Measurements from ENCODE around the gene JMJD8.
A peak's percentile ranks its signal among the peaks of the same experiment; 100 is the strongest.

Gene JMJD8

DNA sequence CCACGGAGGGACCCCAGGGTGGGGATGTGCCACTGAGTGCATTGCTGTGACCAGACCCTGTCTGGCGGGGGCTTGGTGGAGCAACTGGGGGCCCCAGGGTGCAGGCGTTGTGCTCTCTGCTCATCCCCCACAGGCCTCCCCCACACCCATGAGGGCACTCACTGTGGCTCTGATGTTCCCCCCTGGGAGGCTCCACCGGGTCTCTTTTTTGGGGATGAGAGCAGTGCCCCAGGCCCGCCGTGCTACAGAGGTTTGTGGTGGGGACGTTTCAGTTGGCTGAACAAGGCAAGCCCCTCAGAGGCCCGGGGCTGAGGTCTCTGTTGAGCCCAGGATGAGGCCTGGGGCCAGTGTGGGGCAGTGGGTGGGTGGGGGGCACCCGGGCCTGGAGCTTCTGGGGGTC lies 39.6 kb upstream of the JMJD8 start:
- no peak overlapping the region for H2AK5ac ChIP-seq (ENCODE audit: low read length)
- DNase-seq = no peak
- no peak overlapping the region for H3K9ac ChIP-seq (ENCODE audit: low read length)
- H4K8ac ChIP-seq (ENCODE audit: low read depth, low read length) = no peak overlapping the region
- H2BK15ac ChIP-seq (replicated peaks; ENCODE audit: low read depth) = no peak overlapping the region
- no peak overlapping the region for H3K23ac ChIP-seq (ENCODE audit: low read length)
- H4K5ac ChIP-seq (ENCODE audit: low read length) = no peak overlapping the region
- no peak overlapping the region for H3K4ac ChIP-seq (ENCODE audit: low read depth, low read length)
- no peak overlapping the region for H3K4me3 ChIP-seq (ENCODE audit: low read length)
- H3K4me1 ChIP-seq (ENCODE audit: control insufficient read depth, low read depth, low read length) = peaks cover 4% of the 10 kb centered on the region
- no peak overlapping the region for H3K56ac ChIP-seq (ENCODE audit: low read length)
- H3K79me2 ChIP-seq (ENCODE audit: control insufficient read depth, insufficient read depth, low read length) = no peaks in the 10 kb centered on the region
- H3K18ac ChIP-seq (ENCODE audit: low read length) = no peak overlapping the region
- H3K4me2 ChIP-seq (ENCODE audit: low read length) = no peak overlapping the region
- no peak overlapping the region for H2BK120ac ChIP-seq (ENCODE audit: low read depth, low read length)
- WGBS (ENCODE audit: extremely low coverage, insufficient coverage, low lambda C conversion rate) = no CpG with 5 or more reads among the region's 9 CpGs
- no peaks in the 10 kb centered on the region for H3K27me3 ChIP-seq (ENCODE audit: insufficient read depth, low read length, poor library complexity)
- H3K79me1 ChIP-seq (ENCODE audit: low read length) = no peaks in the 10 kb centered on the region
- H3K27ac ChIP-seq (ENCODE audit: low read depth, low read length) = no peak overlapping the region
- no peaks in the 10 kb centered on the region for H3K36me3 ChIP-seq (ENCODE audit: control insufficient read depth, insufficient read depth, low read length)
- H2BK5ac ChIP-seq (ENCODE audit: low read length) = no peak overlapping the region

DNA sequence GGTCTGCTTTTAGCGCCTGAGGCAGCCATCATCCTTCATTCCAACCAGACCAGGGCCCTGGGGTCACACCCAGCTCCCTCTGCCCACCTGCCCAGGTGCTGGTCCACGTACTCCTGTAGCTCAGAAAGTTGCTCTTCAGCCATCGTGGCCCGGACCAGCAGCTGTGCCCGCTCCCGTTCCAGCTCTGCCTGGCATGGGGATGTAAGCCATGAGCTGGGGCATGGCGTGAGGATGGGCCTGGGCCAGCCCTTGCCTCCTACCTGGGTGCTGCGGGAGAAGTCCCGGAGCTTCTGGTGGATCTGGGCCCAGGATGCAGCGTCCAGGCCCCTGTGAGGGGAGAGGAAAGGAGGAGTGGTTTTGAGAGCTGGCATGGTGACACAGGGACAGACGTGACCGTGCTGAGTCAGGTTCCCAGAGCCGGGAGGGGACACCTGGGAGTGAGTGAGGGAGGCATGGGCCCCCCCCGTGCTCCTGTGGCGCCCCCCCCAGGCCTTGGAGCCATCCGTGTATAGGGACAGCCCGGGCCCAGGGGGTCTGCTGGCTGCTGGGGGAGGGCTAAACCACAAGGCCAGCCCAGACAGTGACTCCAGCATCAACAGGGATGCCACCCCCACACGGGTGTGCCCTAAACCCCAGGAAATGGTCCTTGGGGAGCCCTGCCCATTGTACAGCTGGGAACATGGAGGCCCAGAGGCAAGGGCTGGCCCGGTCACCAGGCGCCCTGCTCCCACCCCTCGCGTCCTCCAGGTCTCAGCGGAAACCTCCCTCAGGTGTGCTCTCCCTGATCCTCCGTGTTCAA lies 38.9 kb upstream of the JMJD8 start:
- no peak overlapping the region for H3K9ac ChIP-seq (ENCODE audit: low read length)
- no peak overlapping the region for H4K8ac ChIP-seq (ENCODE audit: low read depth, low read length)
- H2BK120ac ChIP-seq (ENCODE audit: low read depth, low read length) = no peak overlapping the region
- H3K4me3 ChIP-seq (ENCODE audit: low read length) = no peak overlapping the region
- no peaks in the 10 kb centered on the region for H3K79me2 ChIP-seq (ENCODE audit: control insufficient read depth, insufficient read depth, low read length)
- peaks cover 4% of the 10 kb centered on the region for H3K4me1 ChIP-seq (ENCODE audit: control insufficient read depth, low read depth, low read length)
- H3K36me3 ChIP-seq (ENCODE audit: control insufficient read depth, insufficient read depth, low read length) = no peaks in the 10 kb centered on the region
- no peak overlapping the region for H3K27ac ChIP-seq (ENCODE audit: low read depth, low read length)
- H3K18ac ChIP-seq (ENCODE audit: low read length) = no peak overlapping the region
- H2AK5ac ChIP-seq (ENCODE audit: low read length) = no peak overlapping the region
- H3K4ac ChIP-seq (ENCODE audit: low read depth, low read length) = no peak overlapping the region
- H3K23ac ChIP-seq (ENCODE audit: low read length) = no peak overlapping the region
- H2BK15ac ChIP-seq (replicated peaks; ENCODE audit: low read depth) = no peak overlapping the region
- no peak overlapping the region for H3K4me2 ChIP-seq (ENCODE audit: low read length)
- no peaks in the 10 kb centered on the region for H3K79me1 ChIP-seq (ENCODE audit: low read length)
- H3K27me3 ChIP-seq (ENCODE audit: insufficient read depth, low read length, poor library complexity) = no peaks in the 10 kb centered on the region
- no peak overlapping the region for H2BK5ac ChIP-seq (ENCODE audit: low read length)
- H4K5ac ChIP-seq (ENCODE audit: low read length) = no peak overlapping the region
- DNase-seq = no peak
- H3K56ac ChIP-seq (ENCODE audit: low read length) = no peak overlapping the region
- no CpG with 5 or more reads among the region's 24 CpGs for WGBS (ENCODE audit: extremely low coverage, insufficient coverage, low lambda C conversion rate)

DNA sequence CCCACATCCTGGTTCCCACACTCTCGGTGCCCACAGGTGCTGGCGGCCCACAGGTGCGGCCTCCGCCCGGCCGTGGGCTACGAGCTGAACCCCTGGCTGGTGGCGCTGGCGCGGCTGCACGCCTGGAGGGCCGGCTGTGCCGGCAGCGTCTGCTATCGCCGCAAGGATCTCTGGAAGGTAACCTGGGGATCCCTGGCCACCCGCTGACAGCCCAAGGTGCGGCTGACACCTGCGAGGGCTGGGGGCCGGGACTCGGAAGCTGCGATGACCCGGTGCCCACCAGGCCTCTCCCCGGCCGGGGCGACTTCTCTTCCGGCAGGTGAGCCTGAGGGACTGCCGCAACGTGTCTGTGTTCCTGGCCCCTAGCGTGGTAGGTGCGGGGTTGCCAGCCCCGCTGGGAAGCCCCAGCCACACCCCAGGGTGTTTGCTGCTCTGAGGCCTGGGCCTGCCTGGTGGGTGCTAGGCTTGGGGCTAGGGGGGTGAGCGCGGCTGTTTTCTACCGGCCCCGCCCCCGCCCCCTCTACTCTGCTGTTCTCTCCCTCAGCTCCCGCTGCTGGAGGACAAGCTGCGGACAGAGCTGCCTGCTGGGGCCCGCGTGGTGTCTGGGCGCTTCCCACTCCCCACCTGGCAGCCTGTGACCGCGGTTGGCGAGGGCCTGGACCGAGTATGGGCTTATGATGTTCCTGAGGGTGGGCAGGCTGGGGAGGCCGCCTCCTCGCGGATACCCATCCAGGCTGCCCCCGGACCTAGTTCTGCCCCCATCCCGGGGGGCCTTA lies 37.8 kb upstream of the JMJD8 start:
- no peak overlapping the region for H3K4ac ChIP-seq (ENCODE audit: low read depth, low read length)
- no peak overlapping the region for H3K23ac ChIP-seq (ENCODE audit: low read length)
- H3K27me3 ChIP-seq (ENCODE audit: insufficient read depth, low read length, poor library complexity) = no peaks in the 10 kb centered on the region
- H3K9ac ChIP-seq (ENCODE audit: low read length) = no peak overlapping the region
- H3K27ac ChIP-seq (ENCODE audit: low read depth, low read length) = no peak overlapping the region
- no peaks in the 10 kb centered on the region for H3K36me3 ChIP-seq (ENCODE audit: control insufficient read depth, insufficient read depth, low read length)
- no peaks in the 10 kb centered on the region for H3K79me2 ChIP-seq (ENCODE audit: control insufficient read depth, insufficient read depth, low read length)
- H3K18ac ChIP-seq (ENCODE audit: low read length) = no peak overlapping the region
- no peak overlapping the region for H2BK120ac ChIP-seq (ENCODE audit: low read depth, low read length)
- H2BK15ac ChIP-seq (replicated peaks; ENCODE audit: low read depth) = no peak overlapping the region
- no peak overlapping the region for H2AK5ac ChIP-seq (ENCODE audit: low read length)
- no peak overlapping the region for H3K4me3 ChIP-seq (ENCODE audit: low read length)
- H4K5ac ChIP-seq (ENCODE audit: low read length) = no peak overlapping the region
- no peak overlapping the region for H2BK5ac ChIP-seq (ENCODE audit: low read length)
- peaks cover 4% of the 10 kb centered on the region for H3K4me1 ChIP-seq (ENCODE audit: control insufficient read depth, low read depth, low read length)
- no CpG with 5 or more reads among the region's 51 CpGs for WGBS (ENCODE audit: extremely low coverage, insufficient coverage, low lambda C conversion rate)
- no peak overlapping the region for H3K4me2 ChIP-seq (ENCODE audit: low read length)
- H3K79me1 ChIP-seq (ENCODE audit: low read length) = no peaks in the 10 kb centered on the region
- no peak overlapping the region for H4K8ac ChIP-seq (ENCODE audit: low read depth, low read length)
- H3K56ac ChIP-seq (ENCODE audit: low read length) = peak overlapping the region; percentile 49
- DNase-seq = no peak

DNA sequence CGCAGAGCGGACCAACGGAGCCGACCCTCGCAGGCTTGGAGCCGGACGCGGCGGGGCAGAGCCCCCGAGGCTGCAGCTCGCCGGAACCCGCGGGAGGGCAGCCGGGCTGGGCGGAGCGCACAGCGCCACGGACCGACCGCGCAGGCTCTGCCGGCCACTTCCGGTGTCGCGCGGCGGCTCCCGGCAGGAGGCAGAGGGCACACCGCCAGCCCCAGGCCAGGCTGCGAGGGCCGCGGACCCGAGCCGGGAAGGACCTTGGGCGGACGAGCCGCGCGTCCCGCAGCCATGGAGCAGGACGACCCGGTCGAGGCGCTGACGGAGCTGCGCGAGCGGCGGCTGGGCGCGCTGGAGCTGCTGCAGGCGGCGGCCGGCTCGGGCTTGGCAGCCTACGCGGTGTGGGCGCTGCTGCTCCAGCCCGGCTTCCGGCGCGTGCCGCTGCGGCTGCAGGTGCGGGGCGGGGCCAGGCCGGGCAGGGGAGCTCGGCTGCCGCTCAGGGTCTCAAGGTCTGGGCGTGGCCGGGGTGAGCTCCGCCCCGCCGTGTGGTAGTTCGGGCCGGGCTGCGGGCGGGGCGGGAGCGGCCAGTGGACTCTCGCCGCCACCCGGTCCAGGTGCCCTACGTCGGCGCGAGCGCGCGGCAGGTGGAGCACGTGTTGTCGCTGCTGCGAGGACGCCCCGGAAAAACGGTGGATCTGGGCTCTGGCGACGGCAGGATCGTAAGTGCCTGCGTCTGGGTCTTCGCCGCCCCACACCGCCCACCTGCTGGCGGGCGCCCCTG lies 37.0 kb upstream of the JMJD8 start, which contains the start of gene ANTKMT:
Gene ANTKMT (plus strand): TSS at position 157 of the 775 bp plus-strand sequence. CDS start 129 bp downstream, at position 286.
- Histone ChIP-seq H3K56ac (ENCODE audit: low read length) (peak within 1 kb of the TSS; percentile 98), H3K4ac (ENCODE audit: low read depth, low read length) (peak within 1 kb of the TSS; percentile 50), H3K23ac (ENCODE audit: low read length) (peak within 1 kb of the TSS; percentile 66), H3K4me2 (ENCODE audit: low read length) (peak within 1 kb of the TSS; percentile 92), H3K4me3 (ENCODE audit: low read length) (peak within 1 kb of the TSS; percentile 65), H2BK5ac (ENCODE audit: low read length) (peak within 1 kb of the TSS; percentile 89), H3K27me3 (ENCODE audit: insufficient read depth, low read length, poor library complexity) (no peaks in the 10 kb centered on the region), H3K9ac (ENCODE audit: low read length) (peak within 1 kb of the TSS; percentile 95), H4K8ac (ENCODE audit: low read depth, low read length) (no peak within 1 kb of the TSS), H2BK120ac (ENCODE audit: low read depth, low read length) (no peak within 1 kb of the TSS), H3K4me1 (ENCODE audit: control insufficient read depth, low read depth, low read length) (peaks cover 4% of the 10 kb centered on the region), H3K18ac (ENCODE audit: low read length) (peak within 1 kb of the TSS; percentile 54), H2BK15ac (replicated peaks; ENCODE audit: low read depth) (no peak within 1 kb of the TSS), H2AK5ac (ENCODE audit: low read length) (no peak within 1 kb of the TSS), H3K27ac (ENCODE audit: low read depth, low read length) (peak within 1 kb of the TSS; percentile 80), H3K79me2 (ENCODE audit: control insufficient read depth, insufficient read depth, low read length) (no peaks in the 10 kb centered on the region), H3K79me1 (ENCODE audit: low read length) (no peaks in the 10 kb centered on the region), H3K36me3 (ENCODE audit: control insufficient read depth, insufficient read depth, low read length) (no peaks in the 10 kb centered on the region), H4K5ac (ENCODE audit: low read length) (no peak within 1 kb of the TSS)
- WGBS (ENCODE audit: extremely low coverage, insufficient coverage, low lambda C conversion rate) = no CpG with 5 or more reads among the region's 106 CpGs
- DNase-seq = peak; percentile 95

DNA sequence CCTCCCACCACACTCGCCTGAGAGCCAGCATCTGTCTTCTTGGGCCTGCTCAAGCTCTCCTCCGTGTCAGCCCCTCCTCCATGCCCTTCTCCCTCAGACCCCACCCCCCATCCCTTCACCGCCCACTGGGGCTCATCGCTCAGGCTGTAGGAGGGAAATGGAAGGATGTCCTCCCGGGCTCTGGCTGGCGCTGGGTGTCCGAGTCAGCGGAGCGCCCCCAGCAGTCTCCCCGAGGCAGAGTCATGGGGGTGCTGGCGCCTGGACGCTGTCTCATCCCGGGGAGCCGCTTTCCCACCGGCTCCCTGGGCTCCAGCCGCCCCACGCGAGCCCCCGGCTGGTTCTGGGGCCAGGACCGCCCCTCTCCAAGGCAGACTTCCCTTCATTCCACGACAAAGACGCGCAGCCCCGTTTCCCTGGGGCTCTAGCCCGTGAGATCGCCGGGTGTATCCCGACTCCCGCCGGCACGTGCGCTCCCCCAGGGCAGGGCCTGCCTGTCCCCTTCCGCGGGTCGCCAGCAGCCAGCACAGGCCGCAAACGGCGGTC lies 36.4 kb upstream of the JMJD8 start:
- H3K79me2 ChIP-seq (ENCODE audit: control insufficient read depth, insufficient read depth, low read length) = no peaks in the 10 kb centered on the region
- no peak overlapping the region for H2BK15ac ChIP-seq (replicated peaks; ENCODE audit: low read depth)
- H3K4me1 ChIP-seq (ENCODE audit: control insufficient read depth, low read depth, low read length) = peaks cover 4% of the 10 kb centered on the region
- H3K27ac ChIP-seq (ENCODE audit: low read depth, low read length) = peak overlapping the region; percentile 80
- H4K5ac ChIP-seq (ENCODE audit: low read length) = no peak overlapping the region
- peaks cover 4% of the 10 kb centered on the region for H3K27me3 ChIP-seq (ENCODE audit: insufficient read depth, low read length, poor library complexity)
- peak overlapping the region; percentile 95 for H3K9ac ChIP-seq (ENCODE audit: low read length)
- peak overlapping the region; percentile 50 for H3K4ac ChIP-seq (ENCODE audit: low read depth, low read length)
- peak; percentile 83 for DNase-seq
- peak overlapping the region; percentile 92 for H3K4me2 ChIP-seq (ENCODE audit: low read length)
- H2BK5ac ChIP-seq (ENCODE audit: low read length) = peak overlapping the region; percentile 89
- peak overlapping the region; percentile 66 for H3K23ac ChIP-seq (ENCODE audit: low read length)
- H3K79me1 ChIP-seq (ENCODE audit: low read length) = no peaks in the 10 kb centered on the region
- no peak overlapping the region for H2AK5ac ChIP-seq (ENCODE audit: low read length)
- H3K36me3 ChIP-seq (ENCODE audit: control insufficient read depth, insufficient read depth, low read length) = no peaks in the 10 kb centered on the region
- H2BK120ac ChIP-seq (ENCODE audit: low read depth, low read length) = no peak overlapping the region
- no peak overlapping the region for H4K8ac ChIP-seq (ENCODE audit: low read depth, low read length)
- H3K4me3 ChIP-seq (ENCODE audit: low read length) = peak overlapping the region; percentile 65
- WGBS (ENCODE audit: extremely low coverage, insufficient coverage, low lambda C conversion rate) = no CpG with 5 or more reads among the region's 38 CpGs
- peak overlapping the region; percentile 35 for H3K18ac ChIP-seq (ENCODE audit: low read length)
- H3K56ac ChIP-seq (ENCODE audit: low read length) = peak overlapping the region; percentile 98

Measured in mesendoderm (in vitro differentiated cells).